Panc1 (cell line): ENCODE data around the gene FAM3C. TPM values are rescaled to one million over a fixed set of nuclear protein-coding genes. Genes with fewer than 3 reads are reported as not detected.

ENCODE experiments used
- ATAC-seq: fragments of 200-7000 bp; cut with Tn5 transposase; 2 replicates; pipeline ENCODE4 v1.9.1; 2020; ENCODE audit warnings: mild to moderate bottlenecking, moderate library complexity
- BruUV-seq: library from RNA; stranded (reverse); fragments of 400-500 nt; replicated peaks from 2 replicates; lab custom pipeline; 2021; lab: Mats Ljungman, UMichigan
- CTCF ChIA-PET: fragments of 300-600 bp; sonication (Branson Sonifier 250); formaldehyde crosslinking; loops from one replicate; lab custom pipeline; 2022; ENCODE audit warnings: antibody characterized with exemption; lab: Charles Lee
- POLR2A ChIA-PET: fragments of 300-600 bp; sonication (Branson Sonifier 250); formaldehyde crosslinking; loops from one replicate; lab custom pipeline; 2022; ENCODE audit warnings: antibody characterized with exemption; lab: Charles Lee
- DNase-seq: peaks from one replicate; pipeline ENCODE4 v3.0.0-alpha.2; 2010; ENCODE audit warnings: low read depth, low spot score
- H3K27ac ChIP-seq: 2 replicates; pipeline ENCODE4 v1.5.1; 2011; ENCODE audit warnings: mild to moderate bottlenecking, low read length, inconsistent platforms
- H3K27me3 ChIP-seq: fragments of 200-500 bp; sonication (Bioruptor generic); 2 replicates; pipeline ENCODE4 v1.6.0; 2014; ENCODE audit warnings: low read length, inconsistent platforms; ENCODE audit not compliant: control insufficient read depth, insufficient read depth
- H3K36me3 ChIP-seq: fragments of 200-500 bp; sonication (Bioruptor generic); 2 replicates; pipeline ENCODE4 v1.5.1; 2014; ENCODE audit warnings: inconsistent platforms, mild to moderate bottlenecking, low read length, moderate library complexity; ENCODE audit not compliant: control insufficient read depth, insufficient read depth
- H3K4me1 ChIP-seq: 2 replicates; pipeline ENCODE4 v1.5.1; 2011; ENCODE audit warnings: inconsistent platforms, mild to moderate bottlenecking, low read length, moderate library complexity; ENCODE audit not compliant: control insufficient read depth, insufficient read depth
- H3K4me3 ChIP-seq, 2 experiments: 2 replicates each; pipeline ENCODE4 v1.5.1; 2011 to 2012; ENCODE audit warnings: low read depth in 2 of 2, low read length in 2 of 2, mild to moderate bottlenecking in 2 of 2, inconsistent platforms in 1 of 2, moderate library complexity in 1 of 2
- H3K9me3 ChIP-seq: fragments of 200-500 bp; sonication (Bioruptor generic); 2 replicates; pipeline ENCODE4 v1.5.1; 2014; ENCODE audit warnings: low read depth, mild to moderate bottlenecking, inconsistent platforms, low read length, moderate library complexity; ENCODE audit not compliant: control insufficient read depth, insufficient read depth
- POLR2AphosphoS5 ChIP-seq: IDR thresholded peaks from 2 replicates; pipeline ENCODE4 v1.6.1; 2012; ENCODE audit warnings: mild to moderate bottlenecking, low read depth, low read length, moderate library complexity
- SIN3A ChIP-seq: IDR thresholded peaks from 2 replicates; pipeline ENCODE4 v1.6.1; 2012; ENCODE audit warnings: low read depth, mild to moderate bottlenecking, low read length, moderate library complexity, borderline replicate concordance; ENCODE audit not compliant: insufficient read depth
- TCF7L2 ChIP-seq: IDR thresholded peaks from 2 replicates; pipeline ENCODE4 v1.6.1; 2011; ENCODE audit warnings: mild to moderate bottlenecking, low read depth, low read length, inconsistent platforms
- in situ Hi-C: cut with HindIII; loops from 2 replicates; pipeline ENCODE4 v1.10.0; 2016; ENCODE audit warnings: low sequenced_read_pairs, low pct_unique_long_range_greater_than_20kb
- intact Hi-C: fragments of 100-400 bp; cut with micrococcal nuclease; formaldehyde crosslinking; loops from one replicate; pipeline ENCODE4 v1.10.0; 2022; ENCODE audit not compliant: unreplicated experiment
- total RNA-seq: library from RNA; stranded (reverse); gene quantifications from one replicate; pipeline ENCODE4 v1.2.1, GENCODE V29; 2021; ENCODE audit not compliant: unreplicated experiment
- TF ChIP-seq, protein P1 (sequence below), 2 experiments: IDR thresholded peaks; 2 replicates each; pipeline ENCODE4 v1.6.1; 2011 to 2012; ENCODE audit warnings: low read depth in 2 of 2, control low read depth in 1 of 2, low read length in 1 of 2, mild to moderate bottlenecking in 1 of 2, moderate library complexity in 1 of 2; ENCODE audit not compliant: insufficient read depth in 1 of 2
- TF ChIP-seq, protein P2 (sequence below): fragments of 450-650 bp; IDR thresholded peaks from 2 replicates; pipeline ENCODE4 v1.5.1; 2017; ENCODE audit warnings: mild to moderate bottlenecking

The FAM3C gene
- total RNA-seq, 1 experiment from 2014 or later, result 55.4 TPM

- H3K4me1 ChIP-seq, result peaks cover 18% of the 10 kb centered on the region
- peak overlapping the region; percentile 97 for H3K27ac ChIP-seq
- TF ChIP-seq TCF7L2 (no peak), SIN3A (no peak), POLR2AphosphoS5 (no peak)
- TF ChIP-seq, protein P1, sequence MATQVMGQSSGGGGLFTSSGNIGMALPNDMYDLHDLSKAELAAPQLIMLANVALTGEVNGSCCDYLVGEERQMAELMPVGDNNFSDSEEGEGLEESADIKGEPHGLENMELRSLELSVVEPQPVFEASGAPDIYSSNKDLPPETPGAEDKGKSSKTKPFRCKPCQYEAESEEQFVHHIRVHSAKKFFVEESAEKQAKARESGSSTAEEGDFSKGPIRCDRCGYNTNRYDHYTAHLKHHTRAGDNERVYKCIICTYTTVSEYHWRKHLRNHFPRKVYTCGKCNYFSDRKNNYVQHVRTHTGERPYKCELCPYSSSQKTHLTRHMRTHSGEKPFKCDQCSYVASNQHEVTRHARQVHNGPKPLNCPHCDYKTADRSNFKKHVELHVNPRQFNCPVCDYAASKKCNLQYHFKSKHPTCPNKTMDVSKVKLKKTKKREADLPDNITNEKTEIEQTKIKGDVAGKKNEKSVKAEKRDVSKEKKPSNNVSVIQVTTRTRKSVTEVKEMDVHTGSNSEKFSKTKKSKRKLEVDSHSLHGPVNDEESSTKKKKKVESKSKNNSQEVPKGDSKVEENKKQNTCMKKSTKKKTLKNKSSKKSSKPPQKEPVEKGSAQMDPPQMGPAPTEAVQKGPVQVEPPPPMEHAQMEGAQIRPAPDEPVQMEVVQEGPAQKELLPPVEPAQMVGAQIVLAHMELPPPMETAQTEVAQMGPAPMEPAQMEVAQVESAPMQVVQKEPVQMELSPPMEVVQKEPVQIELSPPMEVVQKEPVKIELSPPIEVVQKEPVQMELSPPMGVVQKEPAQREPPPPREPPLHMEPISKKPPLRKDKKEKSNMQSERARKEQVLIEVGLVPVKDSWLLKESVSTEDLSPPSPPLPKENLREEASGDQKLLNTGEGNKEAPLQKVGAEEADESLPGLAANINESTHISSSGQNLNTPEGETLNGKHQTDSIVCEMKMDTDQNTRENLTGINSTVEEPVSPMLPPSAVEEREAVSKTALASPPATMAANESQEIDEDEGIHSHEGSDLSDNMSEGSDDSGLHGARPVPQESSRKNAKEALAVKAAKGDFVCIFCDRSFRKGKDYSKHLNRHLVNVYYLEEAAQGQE (IDR thresholded peaks at IDR 0.05; ENCODE audit: insufficient read depth in 1 of 2, low read depth in 2 of 2, low read length in 1 of 2), result no peak
- TF ChIP-seq, protein P2, sequence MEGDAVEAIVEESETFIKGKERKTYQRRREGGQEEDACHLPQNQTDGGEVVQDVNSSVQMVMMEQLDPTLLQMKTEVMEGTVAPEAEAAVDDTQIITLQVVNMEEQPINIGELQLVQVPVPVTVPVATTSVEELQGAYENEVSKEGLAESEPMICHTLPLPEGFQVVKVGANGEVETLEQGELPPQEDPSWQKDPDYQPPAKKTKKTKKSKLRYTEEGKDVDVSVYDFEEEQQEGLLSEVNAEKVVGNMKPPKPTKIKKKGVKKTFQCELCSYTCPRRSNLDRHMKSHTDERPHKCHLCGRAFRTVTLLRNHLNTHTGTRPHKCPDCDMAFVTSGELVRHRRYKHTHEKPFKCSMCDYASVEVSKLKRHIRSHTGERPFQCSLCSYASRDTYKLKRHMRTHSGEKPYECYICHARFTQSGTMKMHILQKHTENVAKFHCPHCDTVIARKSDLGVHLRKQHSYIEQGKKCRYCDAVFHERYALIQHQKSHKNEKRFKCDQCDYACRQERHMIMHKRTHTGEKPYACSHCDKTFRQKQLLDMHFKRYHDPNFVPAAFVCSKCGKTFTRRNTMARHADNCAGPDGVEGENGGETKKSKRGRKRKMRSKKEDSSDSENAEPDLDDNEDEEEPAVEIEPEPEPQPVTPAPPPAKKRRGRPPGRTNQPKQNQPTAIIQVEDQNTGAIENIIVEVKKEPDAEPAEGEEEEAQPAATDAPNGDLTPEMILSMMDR, result no peak
- intact Hi-C loops, result loop anchor here (2.0 to 5.0 kb wide), 2 partner anchors 129 to 149 kb away; no protein-coding TSS in a partner anchor
- no peaks in the 10 kb centered on the region for H3K27me3 ChIP-seq
- ChIA-PET CTCF (interaction anchor here (0.9 to 1.0 kb wide), 2 partner anchors 146 to 150 kb away, joined by 3 read pairs; no protein-coding TSS in a partner anchor), POLR2A (no interaction called here)
- peaks cover 4% of the 10 kb centered on the region for H3K36me3 ChIP-seq
- DNase-seq (no peak), ATAC-seq (no peak)
- H3K4me3 ChIP-seq, result peak overlapping the region; percentile 13 to 43; a peak in 3 of 4 replicates
- in situ Hi-C loops, result no loop called here
- BruUV-seq, result no TSS peak
- H3K9me3 ChIP-seq, result no peaks in the 10 kb centered on the region
Observed at GRCh38 chr7:121397822-121398221, 1.7 kb upstream of the FAM3C start.

GRCh38 chr7:121397361-121397760, 1.3 kb upstream of the FAM3C start:
- H3K9me3 ChIP-seq, result no peaks in the 10 kb centered on the region
- peak overlapping the region in 1 of 2 experiments; percentile 0; a peak in 1 of 4 replicates for H3K4me3 ChIP-seq
- DNase-seq (no peak), ATAC-seq (no peak)
- intact Hi-C loops (loop anchor here (5.0 kb wide), 1 partner anchor 130 kb away; no protein-coding TSS in a partner anchor), in situ Hi-C loops (no loop called here)
- BruUV-seq, result no TSS peak
- peak overlapping the region; percentile 97 for H3K27ac ChIP-seq
- POLR2A ChIA-PET, result no interaction called here
- peaks cover 18% of the 10 kb centered on the region for H3K4me1 ChIP-seq
- CTCF ChIA-PET, result interaction anchor here (1.0 kb wide), 1 partner anchor 150 kb away, joined by 3 read pairs; no protein-coding TSS in a partner anchor
- no peaks in the 10 kb centered on the region for H3K27me3 ChIP-seq
- TF ChIP-seq POLR2AphosphoS5 (no peak), SIN3A (no peak), TCF7L2 (no peak)
- TF ChIP-seq, protein P2, result no peak
- TF ChIP-seq, protein P1 (IDR thresholded peaks at IDR 0.05; ENCODE audit: insufficient read depth in 1 of 2, low read depth in 2 of 2, low read length in 1 of 2), result no peak
- H3K36me3 ChIP-seq, result peaks cover 4% of the 10 kb centered on the region
